C4-2B (cell line): Measurements from ENCODE around the gene SKI.

ENCODE experiments used
- H3K27ac ChIP-seq: fragments of 450-650 bp; 2 replicates; pipeline ENCODE4 v1.5.1; 2017
- ZFX ChIP-seq: fragments of 450-650 bp; IDR thresholded peaks from 2 replicates; pipeline ENCODE4 v1.6.1; 2017
- TF ChIP-seq, protein P1 (sequence below): fragments of 450-650 bp; conservative IDR thresholded peaks from 2 replicates; pipeline ENCODE4 v1.5.1; 2017; ENCODE audit warnings: mild to moderate bottlenecking

Gene SKI

DNA sequence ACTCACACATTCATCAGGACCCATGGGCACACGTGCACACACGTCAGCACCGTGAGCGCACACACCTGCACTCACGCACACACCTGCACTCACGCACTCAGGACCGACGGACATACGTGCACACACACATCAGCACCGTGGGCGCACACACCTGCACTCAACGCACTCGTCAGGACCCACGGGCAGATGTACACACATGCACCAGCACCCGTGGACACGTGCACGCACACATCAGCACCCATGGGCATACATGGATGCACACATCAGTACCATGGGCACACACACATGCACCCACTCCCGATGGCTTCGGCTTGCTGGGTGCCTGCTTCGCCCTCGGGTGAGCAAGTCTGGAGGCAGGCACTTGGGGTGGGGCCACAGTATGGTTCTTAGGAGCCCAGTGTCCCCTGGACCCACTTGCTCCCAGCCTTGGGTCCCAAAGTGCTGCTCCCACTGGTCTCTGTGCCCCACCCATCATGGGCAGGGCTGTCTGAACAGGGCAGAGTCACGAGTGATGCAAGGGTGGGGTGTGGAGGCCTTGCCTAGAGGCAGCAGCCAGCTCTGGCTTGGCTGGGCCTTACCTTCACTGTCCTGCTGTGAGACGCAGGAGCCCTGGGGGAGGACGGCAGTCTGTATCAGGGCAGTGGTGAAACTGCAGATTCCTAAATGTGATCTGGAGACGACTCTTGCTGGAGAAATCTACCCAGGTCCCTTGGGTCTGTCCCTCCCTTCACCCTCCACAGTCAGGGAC, 49.8 kb downstream of the SKI start:
- TF ChIP-seq ZFX, result no peak
- TF ChIP-seq, protein P1, sequence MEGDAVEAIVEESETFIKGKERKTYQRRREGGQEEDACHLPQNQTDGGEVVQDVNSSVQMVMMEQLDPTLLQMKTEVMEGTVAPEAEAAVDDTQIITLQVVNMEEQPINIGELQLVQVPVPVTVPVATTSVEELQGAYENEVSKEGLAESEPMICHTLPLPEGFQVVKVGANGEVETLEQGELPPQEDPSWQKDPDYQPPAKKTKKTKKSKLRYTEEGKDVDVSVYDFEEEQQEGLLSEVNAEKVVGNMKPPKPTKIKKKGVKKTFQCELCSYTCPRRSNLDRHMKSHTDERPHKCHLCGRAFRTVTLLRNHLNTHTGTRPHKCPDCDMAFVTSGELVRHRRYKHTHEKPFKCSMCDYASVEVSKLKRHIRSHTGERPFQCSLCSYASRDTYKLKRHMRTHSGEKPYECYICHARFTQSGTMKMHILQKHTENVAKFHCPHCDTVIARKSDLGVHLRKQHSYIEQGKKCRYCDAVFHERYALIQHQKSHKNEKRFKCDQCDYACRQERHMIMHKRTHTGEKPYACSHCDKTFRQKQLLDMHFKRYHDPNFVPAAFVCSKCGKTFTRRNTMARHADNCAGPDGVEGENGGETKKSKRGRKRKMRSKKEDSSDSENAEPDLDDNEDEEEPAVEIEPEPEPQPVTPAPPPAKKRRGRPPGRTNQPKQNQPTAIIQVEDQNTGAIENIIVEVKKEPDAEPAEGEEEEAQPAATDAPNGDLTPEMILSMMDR, result no peak
- H3K27ac ChIP-seq, result no peak overlapping the region

DNA sequence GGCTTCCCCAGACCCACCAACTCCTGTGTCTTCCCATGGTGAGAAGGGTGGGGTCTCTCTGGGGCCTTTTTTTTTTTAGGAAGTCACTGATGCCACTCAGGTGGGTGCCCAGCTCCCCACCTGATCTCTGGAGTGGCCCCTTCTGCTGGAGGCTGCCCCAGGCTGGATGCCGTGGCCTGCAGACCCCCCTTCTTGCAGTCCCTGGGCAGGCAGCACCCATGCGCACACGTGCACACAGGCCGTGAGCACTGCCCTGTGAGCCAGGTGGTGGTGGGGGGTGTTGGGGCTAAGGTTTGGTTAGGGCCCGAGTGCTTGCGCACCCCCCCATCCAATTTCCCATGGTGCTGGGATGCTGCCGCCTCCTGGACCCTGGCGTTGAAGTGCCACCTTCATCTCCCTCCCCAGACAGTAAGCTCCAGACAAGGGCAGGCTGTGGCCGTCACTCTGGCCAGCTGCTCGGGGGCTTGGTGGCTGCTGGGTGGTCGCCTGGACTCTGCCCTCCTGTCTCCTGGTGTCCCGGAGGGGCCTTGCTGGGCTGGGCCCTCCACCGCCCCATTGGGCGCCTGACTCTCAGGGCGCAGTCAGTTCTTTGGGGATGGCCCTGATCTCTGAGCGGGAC, 50.6 kb downstream of the SKI start:
- H3K27ac ChIP-seq, result no peak overlapping the region
- TF ChIP-seq, protein P1, result no peak
- no peak for TF ChIP-seq ZFX

DNA sequence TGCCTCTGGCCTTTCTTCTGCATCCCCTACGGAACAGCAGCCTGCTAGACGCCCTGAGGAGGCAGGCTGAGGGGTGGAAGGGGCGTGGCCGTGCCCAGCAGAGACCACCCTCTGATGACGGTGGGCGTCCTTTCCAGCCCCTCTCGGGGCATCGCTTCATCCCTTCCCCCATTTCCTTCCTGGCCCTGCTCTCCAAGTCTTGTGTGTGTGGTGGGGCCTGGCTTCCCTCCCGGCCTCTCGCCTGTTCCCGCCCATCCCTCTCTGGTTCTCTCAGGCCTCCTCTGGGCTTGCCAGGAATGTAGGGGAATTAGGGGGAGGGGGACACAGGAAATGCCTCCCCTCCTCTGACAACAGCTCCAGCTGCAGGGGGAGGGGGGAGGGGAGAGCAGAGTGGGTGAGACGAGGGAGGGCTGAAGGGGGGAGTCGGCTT, 51.1 kb downstream of the SKI start:
- no peak overlapping the region for H3K27ac ChIP-seq
- TF ChIP-seq ZFX, result no peak
- TF ChIP-seq, protein P1, result no peak

DNA sequence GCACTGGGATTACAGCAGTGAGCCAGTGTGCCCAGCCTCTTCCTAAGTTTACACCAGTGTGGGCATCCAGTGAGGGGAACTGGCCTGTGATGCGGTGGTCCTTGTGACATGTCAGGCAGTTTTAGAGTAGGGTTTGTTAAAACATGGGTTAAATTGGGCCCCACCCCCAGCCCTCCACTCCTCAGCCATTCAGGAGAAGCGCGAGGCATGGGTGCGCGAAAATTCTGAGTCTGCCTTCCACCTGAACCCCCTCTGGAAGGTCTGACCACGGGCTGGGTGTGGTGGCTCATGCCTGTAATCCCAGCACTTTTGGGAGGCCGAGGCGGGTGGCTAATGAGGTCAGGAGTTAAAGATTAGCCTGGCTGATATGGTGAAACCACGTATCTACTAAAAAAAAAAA, 51.7 kb downstream of the SKI start:
- no peak for TF ChIP-seq ZFX
- TF ChIP-seq, protein P1, result no peak
- H3K27ac ChIP-seq, result no peak overlapping the region

DNA sequence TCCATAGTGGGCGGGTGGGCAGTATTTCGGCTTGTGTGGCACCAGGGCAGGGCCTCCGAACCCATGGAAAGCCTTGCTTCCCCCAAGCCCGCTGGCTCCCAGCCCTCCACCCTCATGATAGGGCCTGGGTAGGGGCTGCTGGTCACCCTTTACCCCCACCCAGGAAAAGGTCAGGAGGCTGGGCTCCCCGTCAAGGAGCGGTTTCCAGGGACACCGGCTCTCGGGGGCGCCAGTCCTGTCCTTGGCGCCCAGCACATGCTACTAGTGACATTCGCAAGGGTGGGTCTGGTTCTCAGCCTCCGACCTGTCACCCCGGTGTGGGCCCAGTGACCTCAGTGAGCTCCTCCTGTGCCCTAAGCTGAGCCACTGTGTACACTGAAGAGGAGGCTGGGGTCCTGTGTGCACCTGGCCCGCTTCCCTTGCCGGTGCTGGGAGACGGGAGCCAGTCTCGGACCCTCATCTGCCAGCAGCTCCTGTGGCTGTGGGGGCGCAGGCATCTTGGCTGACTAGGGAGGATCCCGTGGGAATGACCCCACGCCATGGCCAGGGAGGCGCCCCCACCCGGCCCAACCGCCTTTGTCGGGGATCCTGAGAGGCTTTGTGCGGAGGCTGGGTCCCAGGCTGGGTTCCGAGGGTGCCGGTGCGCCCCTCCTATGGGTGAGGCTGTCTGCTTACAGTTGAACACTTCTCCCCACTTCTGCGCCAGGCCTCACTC, 54.6 kb downstream of the SKI start:
- TF ChIP-seq, protein P1, result no peak
- no peak for TF ChIP-seq ZFX
- H3K27ac ChIP-seq, result no peak overlapping the region

DNA sequence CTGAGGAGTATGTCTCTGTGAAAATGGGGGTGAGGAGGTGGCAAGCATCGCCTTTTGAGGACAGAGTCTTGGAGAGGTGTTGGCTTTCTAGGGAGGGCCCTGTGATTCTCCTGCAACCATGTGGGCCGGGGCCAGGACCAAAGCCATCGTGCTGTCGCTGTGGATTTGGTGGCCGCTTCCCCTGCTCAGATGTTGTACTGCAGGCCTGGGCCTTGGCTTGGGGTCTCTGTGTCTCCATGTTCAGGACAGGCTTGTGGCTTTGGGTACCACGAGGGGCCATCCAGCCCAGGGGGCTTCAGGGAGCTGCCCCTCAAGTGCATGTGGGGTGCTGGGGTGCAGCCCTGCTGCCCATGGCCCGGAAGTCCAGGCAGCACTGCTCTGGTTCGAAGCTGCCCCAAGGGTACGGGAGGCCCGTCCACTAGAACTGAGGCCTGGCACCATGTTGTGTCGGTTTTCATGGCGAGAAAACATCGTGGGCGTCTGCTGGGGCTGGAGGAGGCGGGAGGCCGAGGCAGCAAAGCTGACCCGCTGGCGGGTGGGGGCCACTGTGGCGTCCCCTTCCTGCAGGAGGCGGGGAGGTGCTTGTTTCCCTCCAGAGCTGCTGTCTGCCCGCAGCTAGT, 55.4 kb downstream of the SKI start:
- no peak for TF ChIP-seq ZFX
- TF ChIP-seq, protein P1, result no peak
- H3K27ac ChIP-seq, result no peak overlapping the region
